IMR-90 (cell line): ENCODE results near the gene SLC4A4. TPM values are rescaled to one million over a fixed set of nuclear protein-coding genes. Genes with fewer than 3 reads are reported as not detected.
A peak's percentile ranks its signal among the peaks of the same experiment; 100 is the strongest.

Experiments
- ATAC-seq: fragments of 200-7000 bp; cut with Tn5 transposase; 2 replicates; pipeline ENCODE4 v1.9.1; 2020; ENCODE audit warnings: low read depth, mild to moderate bottlenecking, moderate library complexity
- BruUV-seq: library from RNA; stranded (reverse); fragments of 400-500 nt; replicated peaks from 2 replicates; lab custom pipeline; 2021; lab: Mats Ljungman, UMichigan
- CTCF ChIA-PET: fragments of 300-600 bp; formaldehyde crosslinking; extraction: SDS; loops from one replicate; lab custom pipeline; 2021; ENCODE audit warnings: antibody characterized with exemption; lab: Yijun Ruan, JAX
- POLR2A ChIA-PET: fragments of 300-600 bp; sonication (Branson Sonifier 250); formaldehyde crosslinking; loops from one replicate; lab custom pipeline; 2022; ENCODE audit warnings: antibody characterized with exemption; ENCODE audit not compliant: unreplicated experiment; lab: Charles Lee
- DNase-seq: peaks from one replicate; pipeline ENCODE4 v3.0.0; 2013
- H2AFZ ChIP-seq: replicated peaks from 2 replicates; pipeline ENCODE3; 2013; ENCODE audit warnings: low read length, mild to moderate bottlenecking; ENCODE audit not compliant: poor library complexity
- H2AK5ac ChIP-seq: 2 replicates; pipeline ENCODE4 v1.6.1; 2013; ENCODE audit warnings: low read depth, low read length, inconsistent platforms
- H2AK9ac ChIP-seq: replicated peaks from 2 replicates; pipeline ENCODE3; 2013; ENCODE audit warnings: mild to moderate bottlenecking, low read depth, low read length, moderate library complexity; ENCODE audit not compliant: poor library complexity
- H2BK120ac ChIP-seq: 2 replicates; pipeline ENCODE4 v1.6.1; 2013; ENCODE audit warnings: low read depth, low read length, inconsistent platforms
- H2BK15ac ChIP-seq: 3 replicates; pipeline ENCODE4 v1.6.1; 2013; ENCODE audit warnings: low read depth, low read length, inconsistent platforms
- H2BK20ac ChIP-seq: 2 replicates; pipeline ENCODE4 v1.6.1; 2013; ENCODE audit warnings: low read depth, mild to moderate bottlenecking, inconsistent platforms, low read length, moderate library complexity
- H2BK5ac ChIP-seq: 2 replicates; pipeline ENCODE4 v1.6.1; 2013; ENCODE audit warnings: mild to moderate bottlenecking, low read depth, low read length, inconsistent platforms; ENCODE audit not compliant: poor library complexity, severe bottlenecking
- H3K14ac ChIP-seq: replicated peaks from 2 replicates; pipeline ENCODE4 v1.6.1; 2013; ENCODE audit warnings: low read depth, low read length, inconsistent platforms
- H3K18ac ChIP-seq: 2 replicates; pipeline ENCODE4 v1.6.1; 2013; ENCODE audit warnings: low read depth, low read length, control low read depth
- H3K23ac ChIP-seq: 2 replicates; pipeline ENCODE4 v1.6.1; 2013; ENCODE audit warnings: low read depth, low read length, inconsistent platforms
- H3K27ac ChIP-seq: 2 replicates; pipeline ENCODE4 v1.5.1; 2013; ENCODE audit warnings: mild to moderate bottlenecking, control low read depth, low read length; ENCODE audit not compliant: insufficient read depth
- H3K27me3 ChIP-seq: 2 replicates; pipeline ENCODE4 v1.6.1; 2013; ENCODE audit warnings: low read length; ENCODE audit not compliant: control insufficient read depth, insufficient read depth
- H3K36me3 ChIP-seq: 2 replicates; pipeline ENCODE4 v1.6.1; 2013; ENCODE audit warnings: low read length, mixed read lengths; ENCODE audit not compliant: control insufficient read depth, insufficient read depth
- H3K4ac ChIP-seq: 2 replicates; pipeline ENCODE4 v1.6.1; 2013; ENCODE audit warnings: low read depth, low read length, inconsistent platforms
- H3K4me1 ChIP-seq: 2 replicates; pipeline ENCODE4 v1.6.1; 2013; ENCODE audit warnings: low read length, mixed read lengths; ENCODE audit not compliant: control insufficient read depth, insufficient read depth
- H3K4me2 ChIP-seq: 2 replicates; pipeline ENCODE4 v1.6.1; 2013; ENCODE audit warnings: low read depth, mild to moderate bottlenecking, control low read depth, low read length, moderate library complexity
- H3K4me3 ChIP-seq: 2 replicates; pipeline ENCODE4 v1.5.1; 2013; ENCODE audit warnings: low read depth, mild to moderate bottlenecking, control low read depth, low read length, moderate library complexity; ENCODE audit not compliant: insufficient read depth
- H3K56ac ChIP-seq: 2 replicates; pipeline ENCODE4 v1.6.1; 2013; ENCODE audit warnings: low read length, inconsistent platforms; ENCODE audit not compliant: insufficient read depth; ENCODE audit errors: extremely low read depth
- H3K79me1 ChIP-seq, 2 experiments: 2 replicates each; pipeline ENCODE4 v1.6.1; 2013; ENCODE audit warnings: low read length in 2 of 2, inconsistent platforms in 1 of 2, low read depth in 1 of 2
- H3K9ac ChIP-seq: 2 replicates; pipeline ENCODE4 v1.6.1; 2013; ENCODE audit warnings: low read depth, low read length, control low read depth
- H3K9me1 ChIP-seq: 2 replicates; pipeline ENCODE4 v1.6.1; 2013; ENCODE audit warnings: low read length, inconsistent platforms; ENCODE audit not compliant: insufficient read depth
- H3K9me3 ChIP-seq: 2 replicates; pipeline ENCODE4 v1.6.1; 2013; ENCODE audit warnings: low read length; ENCODE audit not compliant: control insufficient read depth, insufficient read depth
- H4K20me1 ChIP-seq: 2 replicates; pipeline ENCODE4 v1.6.1; 2013; ENCODE audit warnings: low read length, inconsistent platforms; ENCODE audit not compliant: insufficient read depth
- H4K5ac ChIP-seq: 2 replicates; pipeline ENCODE4 v1.6.1; 2013; ENCODE audit warnings: mild to moderate bottlenecking, low read depth, low read length, control low read depth
- H4K8ac ChIP-seq, 2 experiments: 2 replicates each; pipeline ENCODE4 v1.6.1; 2013; ENCODE audit warnings: low read depth in 2 of 2, low read length in 2 of 2, control low read depth in 1 of 2, inconsistent platforms in 1 of 2
- H4K91ac ChIP-seq: 2 replicates; pipeline ENCODE4 v1.6.1; 2013; ENCODE audit warnings: low read depth, low read length, inconsistent platforms; ENCODE audit not compliant: insufficient read depth
- BHLHE40 ChIP-seq: fragments of 150-350 bp; IDR thresholded peaks from 2 replicates; pipeline ENCODE4 v1.6.1; 2016; ENCODE audit warnings: mild to moderate bottlenecking, low read depth, low read length
- CEBPB ChIP-seq: IDR thresholded peaks from 2 replicates; pipeline ENCODE4 v1.6.1; 2012; ENCODE audit warnings: low read depth, low read length, improper control_type of control experiment
- CHD1 ChIP-seq: IDR thresholded peaks from 2 replicates; pipeline ENCODE4 v1.6.1; 2012; ENCODE audit warnings: low read depth, low read length, improper control_type of control experiment
- CTCF ChIP-seq: conservative IDR thresholded peaks from 2 replicates; pipeline ENCODE4 v1.5.1; 2012; ENCODE audit warnings: mild to moderate bottlenecking, low read depth, low read length, improper control_type of control experiment
- ELK1 ChIP-seq: fragments of 150-350 bp; IDR thresholded peaks from 2 replicates; pipeline ENCODE4 v1.6.1; 2016; ENCODE audit warnings: low read depth, mild to moderate bottlenecking, low read length, moderate library complexity, borderline replicate concordance
- FOS ChIP-seq: fragments of 150-350 bp; IDR thresholded peaks from 2 replicates; pipeline ENCODE4 v1.6.1; 2016; ENCODE audit warnings: low read depth, low read length
- MAFK ChIP-seq: IDR thresholded peaks from 2 replicates; pipeline ENCODE4 v1.6.1; 2012; ENCODE audit warnings: low read depth, low read length, improper control_type of control experiment
- MAZ ChIP-seq: IDR thresholded peaks from 2 replicates; pipeline ENCODE4 v1.6.1; 2012; ENCODE audit warnings: low read depth, mild to moderate bottlenecking, low read length, improper control_type of control experiment, moderate library complexity, borderline replicate concordance
- MXI1 ChIP-seq: IDR thresholded peaks from 2 replicates; pipeline ENCODE4 v1.6.1; 2012; ENCODE audit warnings: low read depth, mild to moderate bottlenecking, low read length, moderate library complexity, borderline replicate concordance
- NFE2L2 ChIP-seq: fragments of 150-350 bp; IDR thresholded peaks from 2 replicates; pipeline ENCODE4 v1.6.1; 2016; ENCODE audit warnings: low read depth, mild to moderate bottlenecking, low read length
- POLR2A ChIP-seq: IDR thresholded peaks from 2 replicates; pipeline ENCODE4 v1.6.1; 2012; ENCODE audit warnings: mild to moderate bottlenecking, low read depth, low read length
- RAD21 ChIP-seq: IDR thresholded peaks from 2 replicates; pipeline ENCODE4 v1.6.1; 2012; ENCODE audit warnings: low read length, improper control_type of control experiment
- RCOR1 ChIP-seq: IDR thresholded peaks from 2 replicates; pipeline ENCODE4 v1.6.1; 2012; ENCODE audit warnings: mild to moderate bottlenecking, low read length, improper control_type of control experiment; ENCODE audit not compliant: insufficient replicate concordance
- RFX5 ChIP-seq: IDR thresholded peaks from 2 replicates; pipeline ENCODE4 v1.8.0; 2012; ENCODE audit warnings: low read depth, mild to moderate bottlenecking, low read length, moderate library complexity
- SMC3 ChIP-seq: fragments of 150-350 bp; IDR thresholded peaks from 2 replicates; pipeline ENCODE4 v1.6.1; 2016; ENCODE audit warnings: low read depth, mild to moderate bottlenecking, antibody characterized with exemption, low read length, moderate library complexity
- USF2 ChIP-seq: fragments of 150-350 bp; IDR thresholded peaks from 2 replicates; pipeline ENCODE4 v1.6.1; 2017; ENCODE audit warnings: mild to moderate bottlenecking, antibody characterized with exemption, low read length, low read depth
- WGBS, 2 experiments: methylation state at CpG; one replicate each; pipeline versions ENCODE4 v1.1.5 to v1.1.7; 2013; ENCODE audit warnings: missing lambda C conversion rate in 2 of 2; ENCODE audit not compliant: insufficient read length in 1 of 2; ENCODE audit errors: extremely low coverage in 2 of 2; 5-methylcytosine and 5-hydroxymethylcytosine counted together
- dilution Hi-C: fragments of 300-500 bp; cut with HindIII; formaldehyde crosslinking; loops from one replicate; pipeline ENCODE4 v1.14.3; 2018; ENCODE audit warnings: low sequenced_read_pairs; ENCODE audit not compliant: unreplicated experiment
- in situ Hi-C: fragments of 300-500 bp; cut with MboI; formaldehyde crosslinking; loops from 3 replicates; pipeline ENCODE4 v1.14.3; 2019; ENCODE audit warnings: low sequenced_read_pairs, inconsistent platforms, mixed read lengths
- intact Hi-C: fragments of 100-400 bp; cut with micrococcal nuclease; formaldehyde crosslinking; loops from 2 replicates; pipeline ENCODE4 v1.10.0; 2022
- polyA plus RNA-seq, 3 experiments: library from polyadenylated mRNA; depleted of rRNA; stranded (reverse); fragments of >200 nt; gene quantifications; 2 replicates each; pipeline ENCODE4 v1.2.3, GENCODE V29; 2012; ENCODE audit warnings: low replicate concordance in 1 of 3
- total RNA-seq: library from RNA; depleted of rRNA; stranded (reverse); fragments of >200 nt; gene quantifications from 2 replicates; pipeline ENCODE4 v1.2.3, GENCODE V29; 2012

The SLC4A4 gene
- total and polyA plus RNA-seq, 2 of the 4 experiments (the other 2 are of a cell fraction): 5.6 to 16.8 TPM

GRCh38 chr4:71430609-71431008 is 91.8 kb downstream of the SLC4A4 start:
- H3K4ac ChIP-seq: no peak overlapping the region
- H3K4me1 ChIP-seq: no peaks in the 10 kb centered on the region; the same call in 1 of the 2 replicates
- H3K9me3 ChIP-seq: no peaks in the 10 kb centered on the region
- H2BK120ac ChIP-seq: no peak overlapping the region
- no peak overlapping the region for H3K9ac ChIP-seq
- H3K27ac ChIP-seq: no peak overlapping the region
- H2BK5ac ChIP-seq: no peak overlapping the region
- no peak overlapping the region for H3K14ac ChIP-seq
- no peaks in the 10 kb centered on the region for H4K20me1 ChIP-seq
- H2BK15ac ChIP-seq: no peak overlapping the region
- H3K79me1 ChIP-seq: peaks cover 9 to 12% of the 10 kb centered on the region in 2 experiments
- ChIA-PET POLR2A (no interaction called here), CTCF (interaction anchor here (1.8 kb wide), 1 partner anchor 20 kb away, joined by 4 read pairs; no protein-coding TSS in a partner anchor)
- H3K27me3 ChIP-seq: no peaks in the 10 kb centered on the region
- dilution Hi-C loops (no loop called here), in situ Hi-C loops (no loop called here), intact Hi-C loops (loop anchor here (5.0 kb wide), 1 partner anchor 48 kb away; no protein-coding TSS in a partner anchor)
- TF ChIP-seq RCOR1 (no peak), MAZ (no peak), RAD21 (no peak), CTCF (no peak), SMC3 (no peak), FOS (no peak), USF2 (no peak), ELK1 (no peak), CHD1 (no peak), BHLHE40 (no peak), MAFK (no peak), RFX5 (no peak), MXI1 (no peak), NFE2L2 (no peak), CEBPB (no peak), POLR2A (no peak)
- peaks cover 5% of the 10 kb centered on the region; the same call in 1 of the 2 replicates for H3K36me3 ChIP-seq
- no peak overlapping the region for H3K23ac ChIP-seq
- no peak overlapping the region for H3K56ac ChIP-seq
- H4K91ac ChIP-seq: no peak overlapping the region
- ATAC-seq (no peak), DNase-seq (no peak)
- no peak overlapping the region for H2BK20ac ChIP-seq
- H3K4me3 ChIP-seq: no peak overlapping the region
- H3K9me1 ChIP-seq: no peaks in the 10 kb centered on the region
- H3K18ac ChIP-seq: peak overlapping the region; percentile 58; the same call in 1 of the 2 replicates
- H2AK9ac ChIP-seq: no peak overlapping the region
- no peak overlapping the region for H4K8ac ChIP-seq
- no peak overlapping the region for H3K4me2 ChIP-seq
- no peak overlapping the region for H4K5ac ChIP-seq
- H2AFZ ChIP-seq: no peak overlapping the region
- 93% methylated on average over 2 of the region's 2 CpGs; no CpG with 5 or more reads in 1 of the 2 experiments for WGBS, 2 experiments
- BruUV-seq: no TSS peak
- H2AK5ac ChIP-seq: no peak overlapping the region
